Retinal pigment epithelial cell (primary cell): ENCODE results near the gene LIMD2.

Experiments
- DNase-seq: peaks from one replicate; pipeline ENCODE4 v3.0.0-alpha.2; 2010; ENCODE audit warnings: low read depth
- H3K4me3 ChIP-seq: 2 replicates; pipeline ENCODE4 v1.5.1; 2011; ENCODE audit warnings: mild to moderate bottlenecking, low read length, control low read depth, moderate library complexity
- TF ChIP-seq, protein P1 (sequence below): conservative IDR thresholded peaks from 2 replicates; pipeline ENCODE4 v1.5.1; 2011; ENCODE audit warnings: low read depth, low read length, control low read depth, inconsistent platforms

LIMD2 gene

DNA sequence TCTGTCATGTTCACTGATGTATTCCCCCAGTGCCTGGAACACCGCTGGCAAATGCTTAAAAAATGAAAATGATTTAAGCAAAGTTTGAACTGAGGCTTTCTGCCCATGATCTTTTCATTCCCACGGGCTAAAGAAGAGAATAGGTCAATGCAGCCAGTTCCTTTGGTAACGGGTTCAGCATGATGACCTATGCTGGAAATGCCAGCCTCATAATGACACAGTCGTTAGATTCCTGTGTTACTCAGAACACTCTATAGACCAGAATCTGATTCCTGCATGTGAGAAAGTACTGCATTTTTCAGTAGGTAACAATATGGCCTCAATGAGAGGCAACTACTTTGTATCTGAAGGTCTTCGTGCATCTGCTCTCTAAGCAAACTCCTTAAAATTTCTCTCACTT is 19.1 kb upstream of the LIMD2 start:
- H3K4me3 ChIP-seq = no peak overlapping the region
- TF ChIP-seq, protein P1, sequence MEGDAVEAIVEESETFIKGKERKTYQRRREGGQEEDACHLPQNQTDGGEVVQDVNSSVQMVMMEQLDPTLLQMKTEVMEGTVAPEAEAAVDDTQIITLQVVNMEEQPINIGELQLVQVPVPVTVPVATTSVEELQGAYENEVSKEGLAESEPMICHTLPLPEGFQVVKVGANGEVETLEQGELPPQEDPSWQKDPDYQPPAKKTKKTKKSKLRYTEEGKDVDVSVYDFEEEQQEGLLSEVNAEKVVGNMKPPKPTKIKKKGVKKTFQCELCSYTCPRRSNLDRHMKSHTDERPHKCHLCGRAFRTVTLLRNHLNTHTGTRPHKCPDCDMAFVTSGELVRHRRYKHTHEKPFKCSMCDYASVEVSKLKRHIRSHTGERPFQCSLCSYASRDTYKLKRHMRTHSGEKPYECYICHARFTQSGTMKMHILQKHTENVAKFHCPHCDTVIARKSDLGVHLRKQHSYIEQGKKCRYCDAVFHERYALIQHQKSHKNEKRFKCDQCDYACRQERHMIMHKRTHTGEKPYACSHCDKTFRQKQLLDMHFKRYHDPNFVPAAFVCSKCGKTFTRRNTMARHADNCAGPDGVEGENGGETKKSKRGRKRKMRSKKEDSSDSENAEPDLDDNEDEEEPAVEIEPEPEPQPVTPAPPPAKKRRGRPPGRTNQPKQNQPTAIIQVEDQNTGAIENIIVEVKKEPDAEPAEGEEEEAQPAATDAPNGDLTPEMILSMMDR = no peak
- DNase-seq = no peak

DNA sequence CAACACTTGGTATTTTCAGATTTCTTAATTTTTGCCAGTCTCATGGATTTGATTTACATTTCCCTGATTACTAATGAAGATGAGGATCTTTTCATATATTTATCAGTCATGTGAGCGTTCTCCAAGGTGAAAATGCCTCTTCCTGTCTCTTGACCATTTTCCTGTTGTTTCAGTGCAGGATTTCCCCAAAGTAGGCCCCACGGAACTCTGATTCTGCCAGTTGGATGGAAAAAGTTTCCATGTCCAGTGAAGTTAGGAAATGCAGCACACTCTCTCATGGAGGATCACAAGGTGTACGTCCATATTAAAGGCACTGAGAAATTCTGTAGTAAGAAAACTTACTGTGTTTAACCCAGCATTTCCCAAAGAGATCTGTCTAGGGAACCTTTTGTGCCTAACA is 16.5 kb upstream of the LIMD2 start:
- DNase-seq = no peak
- TF ChIP-seq, protein P1 = no peak
- H3K4me3 ChIP-seq = no peak overlapping the region

- H3K4me3 ChIP-seq = no peak overlapping the region
- DNase-seq = no peak
- TF ChIP-seq, protein P1 = no peak
These were observed 14.8 kb upstream of the LIMD2 start for GRCh38 chr17:63714550-63715277.

DNA sequence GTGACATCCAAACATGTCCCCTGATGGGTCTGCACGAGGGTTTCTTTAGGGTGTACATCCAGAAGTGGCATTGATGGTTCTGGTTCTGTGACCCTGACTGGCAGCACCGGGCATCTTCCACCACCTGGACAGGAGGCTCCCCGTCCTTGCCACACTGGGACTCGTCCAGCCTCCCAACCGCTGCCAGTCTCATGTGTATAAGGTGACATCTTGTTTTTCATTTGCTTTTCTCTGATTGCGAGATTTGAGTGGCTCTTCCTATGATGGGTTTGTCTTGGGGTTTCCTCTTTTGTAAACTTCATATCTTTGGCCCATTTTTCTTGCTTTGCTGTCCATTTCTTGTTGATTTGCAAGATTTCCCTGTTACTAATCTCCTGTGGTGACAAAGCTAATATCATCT is 9.2 kb upstream of the LIMD2 start:
- TF ChIP-seq, protein P1 = no peak
- H3K4me3 ChIP-seq = no peak overlapping the region
- DNase-seq = no peak

DNA sequence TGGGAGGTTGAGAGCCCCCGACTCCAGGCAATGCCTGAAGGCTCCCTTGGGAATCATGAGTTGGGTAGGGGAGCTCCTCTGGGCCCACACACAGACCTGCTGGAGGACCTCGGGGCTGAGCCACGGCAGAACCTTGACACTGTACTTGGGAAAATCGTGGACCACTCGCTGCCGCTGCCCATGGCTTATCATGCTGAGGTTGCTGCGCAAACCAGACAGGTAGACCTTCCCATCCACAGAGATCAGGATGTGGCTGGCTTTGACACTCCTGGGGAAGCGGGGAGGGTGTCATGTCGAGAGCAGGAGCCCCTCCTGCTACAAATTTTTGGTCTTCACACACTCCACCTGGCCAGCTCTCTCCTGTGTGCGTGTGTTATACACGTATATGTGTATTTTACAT is 7.2 kb upstream of the LIMD2 start:
- DNase-seq = no peak
- no peak overlapping the region for H3K4me3 ChIP-seq

GRCh38 chr17:63706336-63707082 is 6.6 kb upstream of the LIMD2 start:
- DNase-seq = no peak
- TF ChIP-seq, protein P1 = no peak
- H3K4me3 ChIP-seq = no peak overlapping the region

More for the DNA sequence above, 7.2 kb upstream of the LIMD2 start:
- TF ChIP-seq, protein P1 = no peak

DNA sequence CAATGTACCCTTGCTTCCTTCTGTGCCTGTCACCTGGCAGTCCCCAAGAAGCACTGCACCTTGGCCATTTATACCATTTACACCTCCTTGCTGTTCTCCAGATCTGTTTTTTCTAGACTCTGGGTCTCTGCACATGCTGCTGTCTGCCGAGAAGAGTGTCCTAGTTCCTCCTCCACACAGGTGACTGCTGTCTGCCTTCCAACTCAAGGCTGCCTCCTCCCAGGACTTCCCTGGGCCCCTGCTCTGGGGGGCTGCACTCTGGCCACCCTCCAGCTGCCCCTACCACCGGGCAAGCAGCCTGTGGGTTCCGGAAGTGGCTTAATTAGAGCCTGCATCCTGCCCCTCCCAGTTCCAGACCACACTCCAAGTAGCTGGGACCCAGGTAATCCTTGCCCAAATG is 5.7 kb upstream of the LIMD2 start:
- DNase-seq = no peak
- no peak overlapping the region for H3K4me3 ChIP-seq
- TF ChIP-seq, protein P1 = no peak
